ENCODE measurements around the gene CBFA2T2. TPM values are rescaled to one million over a fixed set of nuclear protein-coding genes. Genes with fewer than 3 reads are reported as not detected.

CBFA2T2 gene
- total RNA-seq, 2 experiments from 2014 or later, result 6.4 to 6.7 TPM

GRCh38 chr20:33669224-33669623 lies 179.3 kb downstream of the CBFA2T2 start:
- no peak for DNase-seq
- Mint-ChIP-seq H3K4me3 (no peak overlapping the region), H3K36me3 (peaks cover 8% of the 10 kb centered on the region), H3K27ac (no peak overlapping the region), H3K27me3 (no peaks in the 10 kb centered on the region), H3K4me1 (peaks cover 35% of the 10 kb centered on the region), H3K9me3 (no peaks in the 10 kb centered on the region)

DNA sequence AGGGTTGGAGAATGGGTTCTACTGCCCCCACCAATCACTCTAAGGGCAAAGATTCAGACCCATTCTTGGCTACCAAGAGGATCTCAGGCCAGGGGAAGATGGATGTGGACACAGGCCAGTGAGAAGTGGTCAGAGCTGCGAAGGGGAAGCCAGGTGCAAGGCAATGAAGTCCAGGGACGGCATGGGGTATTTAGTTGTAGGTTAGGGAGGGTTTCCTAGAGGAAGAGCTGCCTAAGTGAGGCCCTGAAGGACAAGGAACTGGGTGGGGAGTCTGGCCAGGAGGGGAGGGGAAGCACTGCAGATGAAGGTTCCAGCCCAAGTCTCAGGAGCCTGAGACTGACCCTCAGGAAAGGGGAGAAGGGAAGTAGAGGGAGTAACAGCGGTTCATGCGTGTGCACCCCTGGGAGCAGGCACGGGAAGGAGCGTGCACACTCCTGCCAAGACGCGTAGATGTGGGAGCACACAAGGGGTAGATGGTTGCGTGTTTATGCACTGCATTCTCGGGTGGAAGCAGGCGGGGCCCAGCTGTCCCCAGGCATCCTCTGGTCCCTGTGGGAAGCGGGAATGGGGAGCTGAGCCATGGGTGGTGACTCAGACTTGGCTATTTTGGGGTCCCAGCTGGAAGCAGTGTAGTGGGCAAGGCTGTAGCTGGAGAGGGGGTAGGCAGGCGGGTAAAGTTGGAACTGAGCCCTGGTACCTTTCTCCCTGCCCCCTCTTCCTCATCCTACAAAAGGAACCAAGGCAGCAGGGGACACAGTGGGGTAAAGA lies 180.2 kb downstream of the CBFA2T2 start:
- Mint-ChIP-seq H3K27me3 (no peaks in the 10 kb centered on the region), H3K27ac (no peak overlapping the region), H3K9me3 (no peaks in the 10 kb centered on the region), H3K4me1 (peaks cover 32% of the 10 kb centered on the region), H3K4me3 (no peak overlapping the region), H3K36me3 (peaks cover 10% of the 10 kb centered on the region)
- no peak for DNase-seq

GRCh38 chr20:33670715-33671499 lies 181.0 kb downstream of the CBFA2T2 start:
- H3K9me3 Mint-ChIP-seq, result no peaks in the 10 kb centered on the region
- no peaks in the 10 kb centered on the region for H3K27me3 Mint-ChIP-seq
- peaks cover 12% of the 10 kb centered on the region for H3K36me3 Mint-ChIP-seq
- no peak overlapping the region for H3K27ac Mint-ChIP-seq
- H3K4me1 Mint-ChIP-seq, result peaks cover 29% of the 10 kb centered on the region
- DNase-seq, result no peak
- no peak overlapping the region for H3K4me3 Mint-ChIP-seq

- H3K4me3 Mint-ChIP-seq, result no peak overlapping the region
- H3K9me3 Mint-ChIP-seq, result no peaks in the 10 kb centered on the region
- H3K27ac Mint-ChIP-seq, result no peak overlapping the region
- DNase-seq, result no peak
- peaks cover 22% of the 10 kb centered on the region for H3K4me1 Mint-ChIP-seq
- peaks cover 15% of the 10 kb centered on the region for H3K36me3 Mint-ChIP-seq
- no peaks in the 10 kb centered on the region for H3K27me3 Mint-ChIP-seq
Measured at GRCh38 chr20:33671573-33672288, 181.8 kb downstream of the CBFA2T2 start.

GRCh38 chr20:33672426-33673113 lies 182.7 kb downstream of the CBFA2T2 start:
- Mint-ChIP-seq H3K4me3 (peak overlapping the region; percentile 86), H3K36me3 (peaks cover 20% of the 10 kb centered on the region), H3K9me3 (no peaks in the 10 kb centered on the region), H3K4me1 (peaks cover 22% of the 10 kb centered on the region), H3K27me3 (no peaks in the 10 kb centered on the region), H3K27ac (peak overlapping the region; percentile 27)
- no peak for DNase-seq

- no peak for DNase-seq
- no peaks in the 10 kb centered on the region for H3K9me3 Mint-ChIP-seq
- peak overlapping the region; percentile 60 for H3K27ac Mint-ChIP-seq
- H3K4me1 Mint-ChIP-seq, result peaks cover 21% of the 10 kb centered on the region
- H3K4me3 Mint-ChIP-seq, result peak overlapping the region; percentile 86
- no peaks in the 10 kb centered on the region for H3K27me3 Mint-ChIP-seq
- H3K36me3 Mint-ChIP-seq, result peaks cover 20% of the 10 kb centered on the region
Measured at GRCh38 chr20:33673114-33673409, 183.2 kb downstream of the CBFA2T2 start.

DNA sequence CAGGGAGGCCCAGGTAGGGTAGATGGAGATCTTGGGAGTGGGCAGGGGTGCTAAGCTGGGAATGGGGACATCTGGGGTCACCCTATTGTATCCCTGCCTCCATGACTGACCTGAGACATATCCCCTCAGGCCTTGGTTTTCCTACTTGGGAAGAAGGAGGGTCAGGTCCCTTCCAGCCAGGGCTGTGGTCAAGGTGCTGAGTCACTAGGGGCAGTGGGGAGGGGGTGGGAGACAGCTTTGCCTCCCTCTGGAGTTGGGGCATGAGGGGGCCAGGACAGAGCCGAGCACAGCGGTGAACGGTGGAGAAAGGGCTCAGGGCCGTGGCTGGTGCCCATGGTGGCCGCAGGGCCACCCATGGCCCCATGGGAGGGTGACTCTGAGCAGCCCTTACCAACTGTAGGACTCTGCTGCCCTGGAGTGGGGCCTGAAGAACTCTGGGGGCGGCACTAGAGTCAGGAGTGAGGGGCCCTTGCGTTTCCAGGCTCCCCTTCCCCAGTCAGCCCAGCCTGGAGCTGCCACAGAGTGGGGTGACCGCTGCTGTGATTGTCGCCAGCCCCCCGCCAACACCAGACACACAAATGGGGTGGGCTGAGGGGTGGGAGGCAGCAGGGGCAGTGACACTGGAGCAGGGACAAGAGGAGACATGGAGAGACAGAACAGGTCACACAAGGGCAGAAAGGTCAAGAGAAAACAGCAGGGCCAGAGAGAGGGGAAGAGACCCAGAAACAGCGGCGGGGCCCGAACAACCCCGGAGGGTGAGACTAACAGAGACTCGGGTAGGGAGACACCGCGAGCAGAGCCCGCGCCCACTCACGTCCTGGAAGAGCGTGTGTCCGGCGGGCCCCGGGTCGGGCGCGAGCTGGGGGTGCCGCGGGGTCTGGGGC lies 183.8 kb downstream of the CBFA2T2 start:
- Mint-ChIP-seq H3K4me1 (peaks cover 18% of the 10 kb centered on the region), H3K27me3 (no peaks in the 10 kb centered on the region), H3K27ac (peak overlapping the region; percentile 77), H3K36me3 (peaks cover 15% of the 10 kb centered on the region), H3K9me3 (no peaks in the 10 kb centered on the region), H3K4me3 (peak overlapping the region; percentile 86)
- no peak for DNase-seq

- H3K4me1 Mint-ChIP-seq, result peaks cover 27% of the 10 kb centered on the region
- peaks cover 23% of the 10 kb centered on the region for H3K36me3 Mint-ChIP-seq
- no peaks in the 10 kb centered on the region for H3K9me3 Mint-ChIP-seq
- H3K27me3 Mint-ChIP-seq, result no peaks in the 10 kb centered on the region
- DNase-seq, result peak; percentile 77
- H3K27ac Mint-ChIP-seq, result peak within 1 kb of the TSS; percentile 77
- H3K4me3 Mint-ChIP-seq, result peak within 1 kb of the TSS; percentile 86
Measured at GRCh38 chr20:33674294-33675135, 184.6 kb downstream of the CBFA2T2 start, which contains the start of gene NECAB3. Gene NECAB3, minus strand, starts transcription at chr20:33674428. Its CDS starts 76 bp downstream, at chr20:33674352.

- Mint-ChIP-seq H3K9me3 (no peaks in the 10 kb centered on the region), H3K36me3 (peaks cover 27% of the 10 kb centered on the region), H3K4me1 (peaks cover 34% of the 10 kb centered on the region), H3K4me3 (peak overlapping the region; percentile 65), H3K27me3 (no peaks in the 10 kb centered on the region), H3K27ac (peak overlapping the region; percentile 44)
- no peak for DNase-seq
Measured at GRCh38 chr20:33675136-33675959, 185.5 kb downstream of the CBFA2T2 start.

DNA sequence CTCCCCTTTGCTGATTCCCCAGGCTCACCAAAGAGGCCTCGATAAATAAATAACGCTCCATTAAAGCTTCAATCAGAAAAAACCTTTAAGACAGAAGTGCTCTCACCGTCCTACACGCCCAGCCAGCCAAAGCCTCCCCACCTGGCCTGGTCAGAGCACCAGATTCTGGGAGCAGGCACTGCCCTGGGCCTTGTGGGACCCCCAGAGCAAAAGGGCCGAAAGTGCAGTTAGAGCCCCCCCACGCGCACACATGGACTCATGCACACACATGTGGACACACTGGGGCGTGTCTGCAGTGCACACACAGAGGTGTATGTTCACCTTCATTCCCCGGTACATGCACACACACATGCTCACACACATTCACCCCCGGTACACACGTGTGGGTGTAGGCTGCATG lies 186.2 kb downstream of the CBFA2T2 start:
- Mint-ChIP-seq H3K9me3 (no peaks in the 10 kb centered on the region), H3K36me3 (peaks cover 33% of the 10 kb centered on the region), H3K4me3 (no peak overlapping the region), H3K27ac (no peak overlapping the region), H3K27me3 (no peaks in the 10 kb centered on the region), H3K4me1 (peaks cover 42% of the 10 kb centered on the region)
- DNase-seq, result no peak

DNA sequence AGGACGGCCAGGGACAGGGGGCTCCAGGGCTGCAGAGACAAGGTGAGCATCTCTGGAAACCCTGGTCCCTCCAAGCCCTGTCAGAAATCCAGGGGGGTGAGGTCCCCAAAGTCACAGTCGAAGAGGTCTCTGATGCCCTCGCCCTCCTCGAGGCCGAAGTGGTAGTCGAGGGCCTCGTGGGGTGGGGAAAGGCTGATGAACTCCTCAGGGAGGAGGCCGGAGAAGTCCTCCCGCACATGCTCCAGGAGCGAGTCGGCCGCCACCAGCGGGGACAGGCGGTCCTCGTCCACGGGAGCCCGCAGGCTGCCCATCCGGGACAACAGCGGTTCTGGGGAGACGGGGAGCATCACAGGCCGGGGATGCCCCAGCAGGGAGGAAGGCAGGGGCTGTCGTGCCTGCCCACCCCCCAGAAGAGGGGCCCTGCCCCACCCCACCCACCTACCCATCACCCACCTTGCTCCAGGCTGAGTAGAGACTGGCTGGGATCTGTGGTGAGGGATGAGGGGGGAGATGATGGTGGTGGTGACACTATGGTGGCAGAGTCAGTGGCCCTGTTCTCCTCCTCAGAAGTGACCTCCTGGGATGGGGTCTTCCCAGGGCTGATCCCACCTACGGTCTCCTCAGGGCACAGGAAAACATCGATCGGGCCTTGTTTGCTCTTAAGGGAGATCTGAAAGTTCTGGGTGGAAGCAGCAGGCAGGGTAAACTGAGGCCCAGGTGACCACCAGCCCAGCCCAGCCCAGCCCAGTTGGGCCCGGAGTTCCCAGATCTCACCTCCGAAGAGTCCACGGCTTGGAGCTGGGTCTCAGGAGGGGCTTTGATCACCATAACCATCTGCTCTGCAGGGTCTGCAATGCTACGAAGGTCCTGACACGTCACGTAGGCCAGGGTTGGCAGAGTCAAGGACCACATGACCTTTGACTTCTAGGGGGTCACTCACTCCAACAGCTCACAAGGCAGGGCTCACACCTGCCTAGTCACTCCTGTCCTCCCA lies 187.1 kb downstream of the CBFA2T2 start:
- Mint-ChIP-seq H3K36me3 (peaks cover 38% of the 10 kb centered on the region), H3K4me3 (no peak overlapping the region), H3K27ac (no peak overlapping the region), H3K4me1 (peaks cover 50% of the 10 kb centered on the region), H3K9me3 (no peaks in the 10 kb centered on the region), H3K27me3 (no peaks in the 10 kb centered on the region)
- DNase-seq, result no peak

Data from activated naive CD8-positive, alpha-beta T cell treated with anti-CD3 and anti-CD28 coated beads for 36 hours (primary cell).